Stimulated activated CD4-positive, alpha-beta T cell treated with anti-CD3 and anti-CD28 coated beads, Interleukin-4, amount 100 ng/mL, for 1 hour (primary cell): Measurements from ENCODE around the gene ZDHHC11.
"Not testable (repeated sequence)": the region's sequence is repeated elsewhere in the genome, so short reads cannot be mapped to it uniquely, and the experiment has no call there.

Experiments
- DNase-seq: peaks from one replicate; pipeline ENCODE4 v3.0.0-alpha.2; 2020

The ZDHHC11 gene

GRCh38 chr5:878677-879076 is 27.9 kb upstream of the ZDHHC11 start:
- DNase-seq, result not testable (repeated sequence)

GRCh38 chr5:878125-878524 is 27.3 kb upstream of the ZDHHC11 start:
- DNase-seq, result no peak

GRCh38 chr5:876398-877365 is 25.9 kb upstream of the ZDHHC11 start:
- DNase-seq, result no peak

- no peak for DNase-seq
Measured at GRCh38 chr5:875931-876330, 25.1 kb upstream of the ZDHHC11 start.

- no peak for DNase-seq
Measured at GRCh38 chr5:873328-873727, 22.5 kb upstream of the ZDHHC11 start.

- DNase-seq, result no peak
Measured at GRCh38 chr5:872301-872700, 21.5 kb upstream of the ZDHHC11 start.

GRCh38 chr5:871596-872298 is 21.0 kb upstream of the ZDHHC11 start:
- no peak for DNase-seq

GRCh38 chr5:870956-871355 is 20.2 kb upstream of the ZDHHC11 start:
- DNase-seq, result no peak

- DNase-seq, result no peak
Measured at GRCh38 chr5:868428-869135, 17.8 kb upstream of the ZDHHC11 start.

- no peak for DNase-seq
Measured at GRCh38 chr5:867300-867870, 16.6 kb upstream of the ZDHHC11 start.

- DNase-seq, result no peak
Measured at GRCh38 chr5:865771-866170, 15.0 kb upstream of the ZDHHC11 start.

GRCh38 chr5:865168-865521 is 14.4 kb upstream of the ZDHHC11 start:
- DNase-seq, result no peak

GRCh38 chr5:864492-865167 is 13.8 kb upstream of the ZDHHC11 start:
- no peak for DNase-seq

- DNase-seq, result no peak
Measured at GRCh38 chr5:863244-863805, 12.5 kb upstream of the ZDHHC11 start.

- no peak for DNase-seq
Measured at GRCh38 chr5:862367-863243, 11.8 kb upstream of the ZDHHC11 start.

GRCh38 chr5:861442-862366 is 10.9 kb upstream of the ZDHHC11 start:
- no peak for DNase-seq

GRCh38 chr5:860506-861150 is 9.8 kb upstream of the ZDHHC11 start:
- DNase-seq, result no peak

GRCh38 chr5:859798-860296 is 9.1 kb upstream of the ZDHHC11 start:
- DNase-seq, result no peak

GRCh38 chr5:859391-859790 is 8.6 kb upstream of the ZDHHC11 start:
- no peak for DNase-seq
